ENCODE measurements around the gene TMEM238.
"Not testable (repeated sequence)": the region's sequence is repeated elsewhere in the genome, so short reads cannot be mapped to it uniquely, and the experiment has no call there.

TMEM238 gene

DNA sequence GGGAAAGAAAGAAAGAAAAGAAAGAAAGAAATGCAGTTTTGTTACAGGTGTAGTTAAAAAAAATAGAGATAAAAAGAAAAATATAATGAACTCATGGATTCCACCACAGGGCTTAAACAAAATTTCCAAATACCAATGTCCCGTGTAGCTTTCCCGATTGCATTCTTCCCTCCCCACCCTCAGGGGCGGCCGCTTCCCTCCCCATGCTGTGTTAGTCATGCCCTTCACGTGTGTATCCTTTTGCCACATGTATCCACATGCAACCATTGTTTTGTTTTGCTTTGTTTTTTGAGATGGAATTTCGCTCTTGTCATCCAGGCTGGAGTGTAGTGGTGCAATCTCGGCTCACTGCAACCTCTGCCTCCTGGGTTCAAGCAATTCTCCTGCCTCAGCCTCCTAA, 48.0 kb downstream of the TMEM238 start:
- no peak for DNase-seq

DNA sequence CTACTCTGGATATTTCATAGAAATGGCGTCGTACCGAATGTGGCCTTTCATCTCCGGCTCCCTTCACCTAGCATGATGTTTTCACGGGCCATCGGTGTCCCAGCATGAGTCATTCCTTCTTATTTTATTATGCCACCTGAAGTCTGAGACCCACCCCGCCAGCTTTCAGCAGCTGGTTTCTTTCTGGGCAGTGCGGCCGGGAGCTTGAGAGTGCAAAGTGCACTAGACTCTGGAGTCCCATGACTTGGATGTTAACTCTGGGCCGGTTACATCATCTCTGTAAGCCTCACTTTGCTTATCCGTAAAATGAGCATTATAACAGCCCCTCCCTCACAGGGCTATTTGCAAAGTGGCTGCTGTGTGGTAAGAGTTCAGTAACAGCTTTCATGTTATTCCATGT, 50.2 kb downstream of the TMEM238 start:
- no peak for DNase-seq

- DNase-seq = not testable (repeated sequence)
Measured at GRCh38 chr19:55329791-55330190, 54.3 kb downstream of the TMEM238 start.
